Stimulated activated CD4-positive, alpha-beta T cell treated with anti-CD3 and anti-CD28 coated beads, Interleukin-1b, Interleukin-23, amount 100 ng/mL, for 4 hours (primary cell): ENCODE measurements around the gene SLFN12.
"Not testable (repeated sequence)": the region's sequence is repeated elsewhere in the genome, so short reads cannot be mapped to it uniquely, and the experiment has no call there.

Experiments
- DNase-seq, 2 donors: peaks; one replicate each; pipeline ENCODE4 v3.0.0-alpha.2; 2020; ENCODE audit warnings: low read depth in 2 of 2

SLFN12 gene

DNA sequence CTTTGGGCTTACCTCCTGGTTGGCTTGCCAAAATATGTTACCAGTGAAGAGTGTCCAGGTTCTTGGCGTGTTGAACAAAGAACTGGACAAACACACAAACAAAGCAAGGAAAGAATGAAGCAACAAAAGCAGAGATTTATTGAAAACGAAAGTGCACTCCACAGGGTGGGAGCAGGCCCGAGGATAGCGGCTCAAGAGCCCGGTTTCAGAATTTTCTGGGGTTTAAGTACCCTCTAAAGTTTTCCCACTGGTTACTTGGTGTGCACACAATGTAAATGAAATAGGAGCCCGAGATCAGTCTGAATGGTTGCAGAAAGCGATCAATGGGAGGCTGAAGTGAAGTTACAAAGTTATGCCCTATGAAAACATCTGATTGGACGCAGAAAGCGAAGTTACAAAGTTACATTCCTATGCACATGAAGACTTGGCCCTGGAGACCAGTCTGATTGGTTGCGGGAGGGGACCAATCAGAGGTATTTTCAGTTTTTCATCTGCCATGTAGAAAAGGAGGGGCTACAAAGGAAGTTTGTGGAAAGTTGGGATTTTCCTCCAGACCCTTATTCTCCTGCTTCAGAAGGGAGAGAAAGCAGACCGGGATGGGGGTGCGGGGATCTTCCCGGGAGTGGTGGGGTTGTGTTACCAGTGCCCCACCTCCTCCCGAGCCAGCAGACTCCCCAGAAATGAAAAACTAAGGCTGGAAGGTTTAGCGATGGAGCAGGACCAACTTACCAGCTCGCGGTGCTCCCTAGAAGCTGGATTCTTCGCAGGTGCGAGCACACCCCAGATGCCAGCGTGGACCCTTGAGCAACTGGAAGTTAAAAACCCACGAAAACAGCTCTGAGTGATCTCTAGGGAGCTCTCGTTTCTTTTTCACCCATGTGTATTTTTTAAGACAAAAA, at the start of gene SLFN12:
TSS of gene SLFN12 (minus strand) at position 325 of the 899 bp plus-strand sequence. CDS start 9,472 bp downstream, outside the sequence.
- DNase-seq = peak in 1 of 2 donors; percentile 29

- no peak for DNase-seq
These were observed 47.0 kb upstream of the SLFN12 start for GRCh38 chr17:35479271-35479670.

GRCh38 chr17:35477248-35477647, 44.9 kb upstream of the SLFN12 start:
- no peak for DNase-seq

DNA sequence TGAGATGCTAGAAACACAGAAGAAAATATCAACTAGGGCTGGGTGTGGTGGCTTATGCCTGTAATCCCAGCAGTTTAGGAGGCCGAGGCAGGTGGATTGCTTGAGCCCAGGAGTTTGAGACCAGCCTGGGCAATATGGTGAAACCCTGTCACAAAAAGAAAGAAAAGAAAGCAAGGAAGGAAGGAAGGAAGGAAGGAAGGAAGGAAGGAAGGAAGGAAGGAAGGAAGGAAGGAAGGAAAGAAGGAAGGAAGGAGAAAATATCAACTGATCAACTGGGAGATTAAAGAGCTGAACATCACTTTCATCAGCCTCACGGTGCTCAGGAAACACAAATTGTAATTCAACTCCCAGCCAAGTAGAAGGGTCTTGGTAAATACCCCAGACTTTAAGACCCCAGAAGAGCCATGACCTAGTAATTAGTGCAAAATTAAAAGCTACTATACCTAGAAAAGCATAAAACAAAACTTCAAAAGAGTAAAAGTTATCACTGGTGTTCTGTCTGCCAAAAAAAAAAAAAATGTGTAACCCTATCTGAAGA, 44.1 kb upstream of the SLFN12 start:
- DNase-seq = no peak

DNA sequence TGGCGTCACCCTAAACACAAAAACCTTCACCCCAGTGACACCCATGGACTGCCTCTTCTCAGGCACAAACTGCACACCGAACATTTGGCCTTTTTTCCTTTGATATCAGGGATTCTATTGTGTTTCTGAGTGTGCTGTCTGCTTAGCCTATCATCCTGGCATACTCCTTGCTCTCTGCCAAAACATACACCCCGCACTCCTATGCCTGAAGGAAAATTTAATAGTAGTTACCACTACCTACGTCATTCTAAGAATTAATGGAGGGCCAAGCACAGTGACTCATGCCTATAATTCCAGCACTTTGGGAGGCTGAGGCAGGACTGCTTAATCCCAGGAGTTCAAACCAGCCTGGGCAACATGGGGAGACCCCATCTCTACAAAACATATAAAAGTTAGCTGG, 36.2 kb upstream of the SLFN12 start:
- no peak for DNase-seq

- DNase-seq = no peak
These were observed 35.5 kb upstream of the SLFN12 start for GRCh38 chr17:35467824-35468223.

GRCh38 chr17:35460354-35460851, 28.1 kb upstream of the SLFN12 start:
- peak; percentile 15 to 33 for DNase-seq

- DNase-seq = not testable (repeated sequence)
These were observed 21.7 kb upstream of the SLFN12 start for GRCh38 chr17:35454035-35454434.

GRCh38 chr17:35453171-35453570, 20.9 kb upstream of the SLFN12 start:
- no peak for DNase-seq

GRCh38 chr17:35449371-35449931, 17.2 kb upstream of the SLFN12 start:
- DNase-seq = no peak

DNA sequence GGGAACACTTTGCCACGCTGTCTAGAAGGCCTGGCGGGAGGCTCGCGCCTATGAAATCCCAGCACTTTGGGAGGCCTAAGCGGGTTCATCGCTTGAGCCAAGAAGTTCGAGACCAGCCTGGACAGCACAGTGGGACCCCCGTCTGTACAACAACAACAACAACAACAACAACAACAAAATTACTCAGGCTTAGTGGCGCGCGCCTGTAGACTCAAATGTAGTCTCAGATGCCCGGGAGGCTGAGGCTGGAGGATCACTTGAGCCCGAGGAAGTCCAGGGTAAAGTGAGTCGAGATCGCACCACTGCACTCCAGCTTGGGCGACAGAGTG, 16.6 kb upstream of the SLFN12 start:
- no peak for DNase-seq

DNA sequence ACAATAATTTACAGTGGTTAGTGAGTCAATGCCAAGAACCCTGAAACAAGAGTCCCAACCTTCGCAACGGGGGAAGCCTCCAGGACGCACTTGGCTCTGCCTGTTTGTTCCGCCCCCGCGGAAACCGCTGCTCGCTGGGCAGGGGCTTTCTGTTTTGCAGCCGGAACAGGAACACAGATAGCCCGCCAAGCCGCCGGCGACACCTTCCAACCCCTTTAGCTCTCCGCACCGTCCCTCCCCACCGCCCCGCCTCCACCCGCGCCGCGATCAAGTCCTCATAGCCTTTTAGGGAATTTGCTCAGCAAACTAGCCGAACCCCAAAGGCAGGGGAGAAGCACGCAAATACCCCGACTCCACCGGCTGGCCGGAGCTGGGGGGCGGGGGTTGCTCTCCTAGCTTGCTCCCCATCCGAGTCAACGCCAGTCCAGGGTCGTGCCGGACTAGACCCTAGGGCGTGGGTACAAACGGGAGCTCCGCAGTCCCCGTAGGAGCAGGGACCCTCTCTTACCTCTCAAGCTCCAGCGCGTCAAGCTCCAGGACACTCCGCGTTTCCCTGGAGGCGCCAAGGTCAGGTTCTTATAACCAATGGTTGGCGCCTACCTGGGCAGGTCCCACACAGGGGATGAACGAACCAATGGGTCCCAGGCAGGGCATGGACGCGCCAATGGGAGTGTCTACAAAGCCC, 16.1 kb upstream of the SLFN12 start, which contains the start of gene SLFN13:
TSS of gene SLFN13 (minus strand) at position 553 of the 685 bp plus-strand sequence. CDS start 3,086 bp downstream, outside the sequence.
- DNase-seq = peak; percentile 70 to 78

DNA sequence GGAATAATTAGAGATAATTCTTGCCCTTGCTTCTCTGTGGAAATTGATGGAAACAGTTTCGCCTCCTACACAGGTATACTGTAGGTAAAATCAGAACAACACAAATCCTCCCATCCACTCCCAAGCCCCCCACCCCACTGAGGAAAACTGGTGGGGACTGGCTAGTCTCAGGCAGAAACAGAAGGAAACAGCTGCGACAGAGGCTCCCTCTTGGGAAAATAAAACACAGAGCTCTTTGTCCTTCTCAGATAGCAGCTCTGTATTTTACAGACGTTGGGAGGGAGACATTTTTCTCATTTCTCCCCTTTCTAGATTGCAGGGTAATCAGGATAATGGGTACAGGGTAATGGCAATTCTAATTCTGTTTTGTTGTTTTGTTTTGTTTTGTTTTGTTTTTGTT, 15.2 kb upstream of the SLFN12 start:
- no peak for DNase-seq

DNA sequence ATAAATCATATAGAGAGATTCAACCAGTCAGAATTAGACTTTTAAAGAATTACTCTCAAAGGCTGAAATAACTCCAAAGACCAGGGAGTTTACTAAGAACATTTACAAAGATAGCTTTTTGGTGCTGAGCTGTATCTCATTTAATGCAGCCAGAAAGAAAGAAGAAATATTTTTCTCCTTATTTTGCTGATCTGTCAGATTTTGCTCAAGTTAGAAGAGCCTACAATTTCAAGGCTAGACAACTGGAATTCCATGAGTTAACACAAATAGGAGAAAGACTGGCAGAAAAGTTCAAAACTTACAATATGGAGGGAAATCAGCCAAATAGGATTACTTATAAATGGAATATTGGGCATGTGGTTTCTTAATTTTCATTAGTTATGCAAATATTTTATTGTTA, 6.1 kb upstream of the SLFN12 start:
- DNase-seq = no peak

DNA sequence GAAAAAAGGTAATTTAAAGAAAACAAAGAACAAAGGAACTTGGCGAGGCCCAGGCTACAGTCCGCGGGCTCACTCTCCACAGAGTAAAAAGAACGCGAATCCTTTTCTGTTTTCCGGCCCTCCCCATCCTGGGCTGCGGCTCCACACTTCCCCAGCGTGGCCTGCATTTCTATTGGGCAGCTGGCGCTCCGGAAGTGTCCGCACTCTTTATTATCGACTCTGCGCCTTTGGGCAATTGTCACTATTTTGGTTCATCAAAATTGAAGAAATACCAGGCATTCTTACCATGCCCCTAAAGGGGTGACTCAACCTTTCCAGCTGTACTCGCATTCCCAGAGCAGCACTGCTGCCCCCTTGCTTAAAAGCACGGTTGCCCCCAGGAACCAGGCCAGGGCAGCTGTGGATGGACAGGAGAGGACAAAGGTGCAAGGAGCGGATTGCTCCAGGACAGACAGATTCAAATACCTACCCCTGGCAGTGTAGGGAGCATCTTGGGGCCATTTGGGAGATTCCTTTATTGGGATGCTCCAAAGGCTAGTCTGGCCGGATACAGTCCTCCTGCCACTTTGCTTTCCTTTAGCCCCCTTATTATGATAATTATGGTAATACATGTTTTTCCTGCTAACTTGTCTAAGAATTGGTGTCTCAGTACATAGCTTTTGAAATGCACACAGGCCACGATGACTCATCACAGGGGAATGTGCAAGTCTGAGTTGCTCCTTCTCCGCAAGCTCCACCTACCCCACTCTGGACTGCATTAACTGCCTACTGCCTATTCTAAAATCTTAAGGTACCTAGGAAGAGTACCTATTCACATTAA, 985 bp upstream of the SLFN12 start:
- DNase-seq = peak; percentile 34 to 69

DNA sequence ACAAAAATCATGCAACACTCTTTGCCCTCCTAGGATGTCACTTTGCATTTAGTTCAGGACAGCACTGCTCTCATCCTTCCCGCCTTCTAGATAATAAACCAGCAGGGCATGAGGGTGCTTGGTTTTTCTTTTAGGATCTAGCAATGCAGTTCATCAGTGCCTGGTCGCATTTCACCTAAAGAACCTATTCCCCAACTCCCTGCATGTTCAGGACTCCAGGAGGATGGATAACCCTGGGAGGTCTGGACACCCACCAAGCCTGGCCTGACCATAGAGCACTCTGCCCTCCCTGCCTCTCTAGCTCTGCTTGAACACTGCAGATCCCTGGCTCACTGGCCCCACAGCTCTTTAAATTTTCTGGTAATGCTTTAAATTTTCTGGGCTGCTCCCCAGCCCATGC, 2.6 kb downstream of the SLFN12 start:
- no peak for DNase-seq

DNA sequence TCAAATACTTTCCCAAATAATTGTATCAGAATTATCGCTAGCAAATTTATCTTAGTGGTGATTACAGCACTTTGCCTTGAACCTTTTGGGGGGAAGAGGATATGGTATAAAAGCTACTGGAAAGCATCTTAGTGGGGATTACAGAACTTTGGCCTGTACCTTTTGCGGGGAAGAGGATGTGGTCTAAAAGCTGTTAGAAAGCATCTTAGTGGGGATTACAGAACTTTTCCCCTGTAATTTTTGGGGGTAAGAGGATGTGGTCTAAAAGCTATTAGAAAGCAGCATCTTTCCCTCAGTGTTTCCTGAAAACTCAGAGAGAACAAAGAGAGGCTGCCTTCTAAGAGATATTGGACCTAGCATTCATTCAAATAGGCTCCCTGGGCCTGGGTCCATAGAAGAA, 4.1 kb downstream of the SLFN12 start:
- DNase-seq = no peak

DNA sequence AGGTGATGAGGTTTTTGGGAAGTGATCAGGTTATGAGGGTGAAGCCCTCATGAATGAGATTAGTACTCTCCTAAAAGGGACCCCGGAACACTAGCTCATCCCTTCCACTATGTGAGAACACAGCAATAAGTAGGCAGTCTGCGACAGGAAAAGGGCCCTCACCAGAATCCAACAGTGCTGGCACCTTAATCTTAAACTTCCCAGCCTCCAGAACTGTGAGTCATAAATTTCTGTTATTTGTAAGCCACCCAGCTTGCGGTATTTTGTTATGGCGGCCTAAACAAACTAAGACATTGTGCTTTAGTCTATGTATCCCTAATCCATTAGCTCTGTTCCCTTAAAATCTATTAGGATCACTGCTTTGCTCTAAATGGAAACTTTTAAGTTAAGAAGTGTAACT, 8.5 kb downstream of the SLFN12 start:
- no peak for DNase-seq

DNA sequence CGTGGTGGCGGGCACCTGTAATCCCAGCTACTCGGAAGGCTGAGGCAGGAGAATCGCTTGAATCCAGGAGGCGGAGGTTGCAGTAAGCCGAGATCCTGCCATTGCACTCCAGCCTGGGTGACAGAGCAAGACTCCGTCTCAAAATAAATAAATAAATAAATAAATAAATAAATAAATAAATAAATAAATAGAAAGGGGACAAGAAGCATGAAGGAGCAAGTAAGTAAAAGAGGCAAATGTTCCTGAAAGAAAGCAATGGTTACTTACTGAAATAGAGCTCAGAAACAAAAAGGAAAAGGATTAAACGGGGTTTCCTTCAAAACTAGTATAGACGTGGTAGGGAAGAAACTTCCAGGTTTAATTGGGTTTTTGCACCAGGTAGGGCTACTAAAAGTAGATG, 11.2 kb downstream of the SLFN12 start:
- not testable (repeated sequence) for DNase-seq

GRCh38 chr17:35416659-35417058, 15.6 kb downstream of the SLFN12 start:
- no peak for DNase-seq

DNA sequence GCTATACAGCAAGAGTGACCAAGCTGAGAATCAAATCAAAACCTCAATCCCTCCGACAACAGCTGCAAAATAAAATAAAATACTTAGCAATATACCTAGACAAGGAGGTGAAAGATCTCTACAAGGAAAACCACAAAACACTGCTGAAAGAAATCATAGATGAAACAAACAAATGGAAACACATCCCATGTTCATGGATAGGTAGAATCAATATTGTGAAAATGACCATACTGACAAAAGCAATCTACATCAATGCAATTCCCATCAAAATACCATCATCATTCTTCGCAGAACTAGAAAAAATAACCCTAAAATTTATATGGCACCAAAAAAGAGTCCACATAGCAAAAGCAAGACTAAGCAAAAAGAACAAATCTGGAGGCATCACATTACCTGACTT, 17.6 kb downstream of the SLFN12 start:
- not testable (repeated sequence) for DNase-seq
